Colonic mucosa (tissue), 4 donors: ENCODE measurements around the gene TUBGCP5. TPM values are rescaled to one million over a fixed set of nuclear protein-coding genes. Genes with fewer than 3 reads are reported as not detected.
A peak's percentile ranks its signal among the peaks of the same experiment; 100 is the strongest.

Experiments
- DNase-seq: peaks from one replicate; pipeline ENCODE4 v3.0.0-alpha.2; 2020
- H3K27ac ChIP-seq: fragments of 200-600 bp; one replicate; pipeline ENCODE4 v1.8.0; 2021
- H3K27me3 ChIP-seq: fragments of 200-600 bp; one replicate; pipeline ENCODE4 v1.8.0; 2021
- H3K36me3 ChIP-seq: fragments of 200-600 bp; one replicate; pipeline ENCODE4 v1.8.0; 2021
- H3K4me1 ChIP-seq: fragments of 200-600 bp; one replicate; pipeline ENCODE4 v1.8.0; 2021; ENCODE audit warnings: mild to moderate bottlenecking
- H3K4me3 ChIP-seq: fragments of 200-600 bp; one replicate; pipeline ENCODE4 v1.8.0; 2021
- H3K9ac ChIP-seq, 2 donors: one replicate each; pipeline ENCODE4 v1.7.0; 2013; ENCODE audit warnings: control low read depth in 2 of 2, low read depth in 2 of 2, low read length in 2 of 2
- H3K9me3 ChIP-seq: fragments of 200-600 bp; one replicate; pipeline ENCODE4 v1.8.0; 2021
- intact Hi-C: fragments of 100-400 bp; cut with DNase I; formaldehyde crosslinking; loops from one replicate; pipeline ENCODE4 v1.14.1; 2022
- total RNA-seq, 2 donors: library from RNA; stranded (reverse); fragmentation: NEBNext Ultra II Directional in 1 of 2; extraction: Animal tissue kit (Norgen Biotek cat#: 25700) in 1 of 2; gene quantifications; one replicate each; pipeline ENCODE4 v1.2.1, GENCODE V29; 2021
- TF ChIP-seq, protein P1 (sequence below): fragments of 200-600 bp; IDR thresholded peaks from one replicate; pipeline ENCODE4 v1.8.0; 2022; ENCODE audit warnings: antibody characterized with exemption, mild to moderate bottlenecking
- donor health status: healthy.
- donor health status: DM: no; HTN: no; CAD: no.
- donor health status: DM: no; HTN: no; CAD: no.

The TUBGCP5 gene
- total RNA-seq, 2 donors from 2014 or later, result 7.5 to 10.9 TPM

DNA sequence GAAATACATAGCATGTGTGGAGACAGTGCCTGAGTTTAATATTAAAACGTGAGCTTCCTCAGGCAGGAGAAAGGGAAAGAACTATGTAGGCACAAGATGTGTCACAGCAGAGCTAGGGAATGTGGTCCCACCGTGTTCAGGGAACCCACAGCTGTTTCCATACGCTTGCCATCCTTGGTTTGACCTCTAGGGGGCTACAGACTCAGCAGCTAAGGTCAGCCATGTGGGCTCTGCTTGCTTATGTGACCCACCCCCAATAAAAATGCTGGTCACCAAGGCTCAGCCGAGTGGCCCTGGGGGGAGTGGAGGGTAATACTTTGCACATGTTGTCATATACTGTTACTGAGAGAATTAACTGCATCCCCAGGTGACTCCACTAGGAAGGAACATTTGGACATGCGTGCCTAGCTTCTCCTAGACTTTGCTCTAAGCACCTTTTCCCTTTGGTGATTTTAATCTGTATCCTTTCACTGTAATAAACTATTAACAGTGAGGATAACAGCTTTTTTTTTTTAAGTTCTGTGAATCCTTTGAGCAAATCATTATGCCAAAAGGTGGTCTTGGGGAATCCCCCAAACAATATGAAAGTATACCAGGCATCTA, 3.3 kb downstream of the TUBGCP5 start:
- H3K9ac ChIP-seq, result no peak overlapping the region
- H3K27me3 ChIP-seq, result no peaks in the 10 kb centered on the region
- H3K4me3 ChIP-seq, result no peak overlapping the region
- intact Hi-C loops, result no loop called here
- peaks cover 4% of the 10 kb centered on the region for H3K4me1 ChIP-seq
- no peaks in the 10 kb centered on the region for H3K9me3 ChIP-seq
- H3K36me3 ChIP-seq, result no peaks in the 10 kb centered on the region
- peak; percentile 56 for DNase-seq
- TF ChIP-seq, protein P1, sequence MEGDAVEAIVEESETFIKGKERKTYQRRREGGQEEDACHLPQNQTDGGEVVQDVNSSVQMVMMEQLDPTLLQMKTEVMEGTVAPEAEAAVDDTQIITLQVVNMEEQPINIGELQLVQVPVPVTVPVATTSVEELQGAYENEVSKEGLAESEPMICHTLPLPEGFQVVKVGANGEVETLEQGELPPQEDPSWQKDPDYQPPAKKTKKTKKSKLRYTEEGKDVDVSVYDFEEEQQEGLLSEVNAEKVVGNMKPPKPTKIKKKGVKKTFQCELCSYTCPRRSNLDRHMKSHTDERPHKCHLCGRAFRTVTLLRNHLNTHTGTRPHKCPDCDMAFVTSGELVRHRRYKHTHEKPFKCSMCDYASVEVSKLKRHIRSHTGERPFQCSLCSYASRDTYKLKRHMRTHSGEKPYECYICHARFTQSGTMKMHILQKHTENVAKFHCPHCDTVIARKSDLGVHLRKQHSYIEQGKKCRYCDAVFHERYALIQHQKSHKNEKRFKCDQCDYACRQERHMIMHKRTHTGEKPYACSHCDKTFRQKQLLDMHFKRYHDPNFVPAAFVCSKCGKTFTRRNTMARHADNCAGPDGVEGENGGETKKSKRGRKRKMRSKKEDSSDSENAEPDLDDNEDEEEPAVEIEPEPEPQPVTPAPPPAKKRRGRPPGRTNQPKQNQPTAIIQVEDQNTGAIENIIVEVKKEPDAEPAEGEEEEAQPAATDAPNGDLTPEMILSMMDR, result peak; percentile 67
- H3K27ac ChIP-seq, result no peak overlapping the region

GRCh38 chr15:23033979-23034378, 5.4 kb downstream of the TUBGCP5 start:
- TF ChIP-seq, protein P1, result no peak
- intact Hi-C loops, result no loop called here

DNA sequence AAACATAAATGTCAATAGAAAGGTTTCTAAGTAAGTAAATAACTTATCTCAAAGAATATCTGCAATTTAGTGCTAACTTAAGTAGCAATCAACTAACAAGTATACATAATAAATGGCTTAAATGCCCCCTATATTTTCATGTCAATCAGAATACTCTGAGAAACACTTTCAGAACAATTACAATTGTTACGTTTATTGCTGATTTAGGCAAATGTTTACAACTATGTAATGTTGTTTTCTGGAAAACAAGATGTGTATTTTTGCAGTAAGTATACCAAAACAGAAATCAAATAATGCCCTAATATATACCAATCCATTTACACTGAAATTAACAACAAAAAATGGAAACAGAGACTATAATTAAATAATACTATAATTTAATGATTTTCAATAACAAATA, 13.2 kb downstream of the TUBGCP5 start:
- H3K36me3 ChIP-seq, result no peaks in the 10 kb centered on the region
- H3K9ac ChIP-seq, result no peak overlapping the region
- no peaks in the 10 kb centered on the region for H3K27me3 ChIP-seq
- no peaks in the 10 kb centered on the region for H3K4me1 ChIP-seq
- intact Hi-C loops, result no loop called here
- TF ChIP-seq, protein P1, result no peak
- H3K4me3 ChIP-seq, result no peak overlapping the region
- no peak for DNase-seq
- no peak overlapping the region for H3K27ac ChIP-seq
- H3K9me3 ChIP-seq, result no peaks in the 10 kb centered on the region

More at GRCh38 chr15:23033979-23034378, 5.4 kb downstream of the TUBGCP5 start:
- H3K27me3 ChIP-seq, result no peaks in the 10 kb centered on the region
- H3K9me3 ChIP-seq, result no peaks in the 10 kb centered on the region
- no peak overlapping the region for H3K4me3 ChIP-seq
- DNase-seq, result no peak
- H3K27ac ChIP-seq, result no peak overlapping the region
- no peak overlapping the region for H3K9ac ChIP-seq
- no peaks in the 10 kb centered on the region for H3K36me3 ChIP-seq
- H3K4me1 ChIP-seq, result peaks cover 4% of the 10 kb centered on the region

DNA sequence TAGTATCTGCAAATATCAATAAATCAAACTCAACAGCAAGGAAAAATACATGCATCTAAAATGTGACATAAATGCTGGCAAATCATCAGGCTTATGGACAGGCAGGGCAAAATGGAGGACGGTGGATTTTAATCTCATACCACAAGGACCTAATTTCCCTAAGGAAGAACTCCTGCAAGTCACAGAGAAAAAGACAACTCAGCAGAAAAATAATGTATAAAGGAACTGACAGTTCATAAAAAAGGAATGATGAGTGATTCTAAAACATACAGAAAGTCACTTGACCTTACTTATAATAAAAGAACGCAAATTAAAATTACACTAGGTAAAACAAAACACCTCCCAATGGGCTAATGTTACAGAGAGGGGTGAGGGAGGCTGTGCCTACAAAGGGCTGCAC, 17.2 kb downstream of the TUBGCP5 start:
- Histone ChIP-seq H3K4me1 (no peaks in the 10 kb centered on the region), H3K36me3 (peaks cover 16% of the 10 kb centered on the region), H3K9ac (no peak overlapping the region), H3K9me3 (no peaks in the 10 kb centered on the region), H3K27ac (no peak overlapping the region), H3K27me3 (no peaks in the 10 kb centered on the region), H3K4me3 (no peak overlapping the region)
- no peak for DNase-seq
- TF ChIP-seq, protein P1, result no peak
- intact Hi-C loops, result no loop called here

DNA sequence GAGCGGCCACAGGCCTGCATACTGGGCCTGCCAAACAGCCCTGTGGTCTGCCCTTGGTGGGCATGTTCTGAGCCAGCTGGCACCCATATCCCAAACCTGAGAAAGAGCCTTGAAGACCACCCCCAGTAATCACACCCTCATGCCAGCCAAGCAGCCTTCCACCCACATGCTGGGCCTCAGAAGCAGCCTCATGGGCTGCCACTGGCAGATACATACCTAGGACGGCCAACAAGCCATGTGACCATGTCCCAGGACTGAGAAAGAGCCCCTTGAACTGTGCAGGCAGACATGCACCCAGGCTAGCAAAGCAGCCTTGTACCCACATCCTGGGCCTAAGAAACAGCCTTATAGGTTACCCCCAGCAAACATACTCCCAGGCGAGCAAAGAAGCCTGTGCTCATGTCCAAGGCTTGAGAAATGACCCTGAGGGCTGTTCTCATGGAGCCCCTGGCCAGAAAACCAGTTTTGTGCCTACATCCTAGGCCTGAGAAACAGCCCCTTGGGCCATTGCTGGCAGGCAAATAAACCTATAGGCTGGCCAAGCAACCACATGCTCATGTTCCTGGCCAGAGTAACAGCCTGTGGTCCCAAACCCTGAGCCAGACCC, 24.9 kb downstream of the TUBGCP5 start:
- no peaks in the 10 kb centered on the region for H3K27me3 ChIP-seq
- no peaks in the 10 kb centered on the region for H3K9me3 ChIP-seq
- TF ChIP-seq, protein P1, result no peak
- DNase-seq, result no peak
- H3K36me3 ChIP-seq, result peaks cover 14% of the 10 kb centered on the region
- H3K4me1 ChIP-seq, result no peaks in the 10 kb centered on the region
- H3K4me3 ChIP-seq, result no peak overlapping the region
- intact Hi-C loops, result no loop called here
- no peak overlapping the region for H3K27ac ChIP-seq
- H3K9ac ChIP-seq, result no peak overlapping the region
